ENCODE results near the gene THRB.
A peak's percentile ranks its signal among the peaks of the same experiment; 100 is the strongest.

THRB gene

GRCh38 chr3:24351779-24352469, 142.7 kb downstream of the THRB start:
- peak; percentile 42 for DNase-seq (ENCODE audit: low read depth)

GRCh38 chr3:24349367-24350019, 145.2 kb downstream of the THRB start:
- no peak for DNase-seq (ENCODE audit: low read depth)

- DNase-seq (ENCODE audit: low read depth): no peak
Measured at GRCh38 chr3:24348348-24348747, 146.3 kb downstream of the THRB start.

- peak; percentile 72 for DNase-seq (ENCODE audit: low read depth)
Measured at GRCh38 chr3:24344784-24345439, 149.7 kb downstream of the THRB start.

GRCh38 chr3:24343084-24343783, 151.4 kb downstream of the THRB start:
- DNase-seq (ENCODE audit: low read depth): peak; percentile 78

GRCh38 chr3:24342275-24342674, 152.4 kb downstream of the THRB start:
- no peak for DNase-seq (ENCODE audit: low read depth)

- peak; percentile 64 for DNase-seq (ENCODE audit: low read depth)
Measured at GRCh38 chr3:24341668-24342067, 153.0 kb downstream of the THRB start.

GRCh38 chr3:24340966-24341365, 153.7 kb downstream of the THRB start:
- DNase-seq (ENCODE audit: low read depth): no peak

GRCh38 chr3:24340161-24340560, 154.5 kb downstream of the THRB start:
- DNase-seq (ENCODE audit: low read depth): no peak

GRCh38 chr3:24339266-24339825, 155.3 kb downstream of the THRB start:
- no peak for DNase-seq (ENCODE audit: low read depth)

- no peak for DNase-seq (ENCODE audit: low read depth)
Measured at GRCh38 chr3:24338409-24339130, 156.1 kb downstream of the THRB start.

GRCh38 chr3:24336101-24336500, 158.5 kb downstream of the THRB start:
- no peak for DNase-seq (ENCODE audit: low read depth)

GRCh38 chr3:24332092-24332491, 162.6 kb downstream of the THRB start:
- DNase-seq (ENCODE audit: low read depth): no peak

GRCh38 chr3:24323272-24323671, 171.4 kb downstream of the THRB start:
- no peak for DNase-seq (ENCODE audit: low read depth)

- no peak for DNase-seq (ENCODE audit: low read depth)
Measured at GRCh38 chr3:24320601-24321000, 174.0 kb downstream of the THRB start.

GRCh38 chr3:24318677-24319287, 175.9 kb downstream of the THRB start:
- peak; percentile 85 for DNase-seq (ENCODE audit: low read depth)

GRCh38 chr3:24316887-24317383, 177.7 kb downstream of the THRB start:
- peak; percentile 78 for DNase-seq (ENCODE audit: low read depth)

- peak; percentile 58 for DNase-seq (ENCODE audit: low read depth)
Measured at GRCh38 chr3:24315971-24316370, 178.7 kb downstream of the THRB start.

- no peak for DNase-seq (ENCODE audit: low read depth)
Measured at GRCh38 chr3:24315356-24315755, 179.3 kb downstream of the THRB start.

GRCh38 chr3:24311881-24312280, 182.8 kb downstream of the THRB start:
- DNase-seq (ENCODE audit: low read depth): no peak

GRCh38 chr3:24310887-24311286, 183.8 kb downstream of the THRB start:
- DNase-seq (ENCODE audit: low read depth): no peak

Data from iris pigment epithelial cell (primary cell).